GM12878 (cell line): ENCODE data around the gene AHCYL2. TPM values are rescaled to one million over a fixed set of nuclear protein-coding genes. Genes with fewer than 3 reads are reported as not detected.

Experiments used
- CEBPB ChIP-seq, 2 experiments: fragments of 150-350 bp in 1 of 2; IDR thresholded peaks; 2 replicates each; pipeline ENCODE4 v1.6.1; 2012 to 2014; ENCODE audit warnings: low read depth in 2 of 2, low read length in 2 of 2, borderline replicate concordance in 1 of 2, inconsistent platforms in 1 of 2
- CREB1 ChIP-seq: IDR thresholded peaks from 2 replicates; pipeline ENCODE4 v1.6.1; 2012; ENCODE audit warnings: low read depth, mild to moderate bottlenecking, inconsistent platforms
- CREM ChIP-seq: IDR thresholded peaks from 2 replicates; pipeline ENCODE4 v1.6.1; 2014; ENCODE audit warnings: antibody characterized with exemption, low read depth
- HDGF ChIP-seq: fragments of 450-650 bp; IDR thresholded peaks from 2 replicates; pipeline ENCODE4 v1.6.1; 2016; ENCODE audit warnings: antibody characterized with exemption
- JUNB ChIP-seq: IDR thresholded peaks from 2 replicates; pipeline ENCODE4 v1.6.1; 2016; ENCODE audit warnings: antibody characterized with exemption, mild to moderate bottlenecking
- KLF5 ChIP-seq: fragments of 450-650 bp; IDR thresholded peaks from 2 replicates; pipeline ENCODE4 v1.6.1; 2014; ENCODE audit warnings: mild to moderate bottlenecking; ENCODE audit not compliant: partially characterized antibody
- LARP7 ChIP-seq: fragments of 450-650 bp; IDR thresholded peaks from 2 replicates; pipeline ENCODE4 v1.6.1; 2017; ENCODE audit warnings: mild to moderate bottlenecking
- MTA2 ChIP-seq: fragments of 450-650 bp; IDR thresholded peaks from 2 replicates; pipeline ENCODE4 v1.6.1; 2016; ENCODE audit warnings: low read depth, mild to moderate bottlenecking, moderate library complexity
- NFYB ChIP-seq: IDR thresholded peaks from 2 replicates; pipeline ENCODE4 v1.6.1; 2011; ENCODE audit warnings: low read depth, mild to moderate bottlenecking, low read length, improper control_type of control experiment, moderate library complexity; ENCODE audit not compliant: insufficient read depth
- NR2C2 ChIP-seq: IDR thresholded peaks from 2 replicates; pipeline ENCODE4 v1.6.1; 2011; ENCODE audit warnings: borderline replicate concordance, low read depth; ENCODE audit not compliant: control insufficient read depth, insufficient read length
- NRF1 ChIP-seq: conservative IDR thresholded peaks from 2 replicates; pipeline ENCODE4 v1.6.1; 2011; ENCODE audit warnings: mild to moderate bottlenecking, low read depth, low read length, improper control_type of control experiment
- POLR2A ChIP-seq: IDR thresholded peaks from 2 replicates; pipeline ENCODE4 v1.6.1; 2011; ENCODE audit warnings: low read depth, mild to moderate bottlenecking, low read length
- RAD21 ChIP-seq: IDR thresholded peaks from 2 replicates; pipeline ENCODE4 v1.6.1; 2011; ENCODE audit warnings: mild to moderate bottlenecking, low read depth, low read length, moderate library complexity; ENCODE audit not compliant: insufficient read depth
- SREBF2 ChIP-seq: IDR thresholded peaks from 2 replicates; pipeline ENCODE4 v1.6.1; 2012; ENCODE audit warnings: mild to moderate bottlenecking, low read length
- SRF ChIP-seq, 2 experiments: IDR thresholded peaks; 2 replicates each; pipeline ENCODE4 v1.6.1; 2011; ENCODE audit warnings: low read depth in 2 of 2, low read length in 2 of 2, mild to moderate bottlenecking in 1 of 2, moderate library complexity in 1 of 2
- ZNF274 ChIP-seq: IDR thresholded peaks from one replicate; pipeline ENCODE4 v1.8.0; 2011; ENCODE audit not compliant: insufficient read length, insufficient read depth
- polyA plus RNA-seq, 11 experiments: library from polyadenylated mRNA; depleted of rRNA in 4 of 11; unstranded in 6 of 11; stranded (reverse) in 5 of 11; fragments of >200 nt; fragmentation: Nextera tagmentation in 4 of 11; fragmentation: Illumina TruSeq in 1 of 11; extraction: Ambion mirVana in 4 of 11; extraction: Trizol in 1 of 11; gene quantifications; 1 replicate in 1 of 11; 2 replicates in 10 of 11; pipeline versions ENCODE4 v1.2.1 to v1.2.3, GENCODE V29; 2011 to 2016; ENCODE audit warnings: inconsistent platforms in 2 of 11, missing spikeins in 2 of 11, low read depth in 1 of 11
- total RNA-seq, 4 experiments: library from RNA; depleted of rRNA in 3 of 4; stranded (reverse); fragments of >200 nt in 3 of 4; fragmentation: Illumina TruSeq in 1 of 4; extraction: Trizol in 1 of 4; gene quantifications; 2 replicates each; pipeline versions ENCODE4 v1.2.1 to v1.2.3, GENCODE V29; 2013 to 2021
- TF ChIP-seq, protein P1 (sequence below): fragments of 450-650 bp; formaldehyde crosslinking; IDR thresholded peaks from 2 replicates; pipeline ENCODE4 v1.5.0; 2022; ENCODE audit warnings: mild to moderate bottlenecking, missing genetic modification characterization
- TF ChIP-seq, protein P2 (sequence below), 3 experiments: IDR thresholded peaks in 2 of 3; conservative IDR thresholded peaks in 1 of 3; 2 replicates each; pipeline ENCODE4 v1.5.1; 2011; ENCODE audit warnings: low read depth in 3 of 3, low read length in 3 of 3, mild to moderate bottlenecking in 3 of 3, control low read depth in 2 of 3, moderate library complexity in 2 of 3, inconsistent platforms in 1 of 3, mixed read lengths in 1 of 3; ENCODE audit not compliant: control insufficient read depth in 2 of 3, insufficient read depth in 1 of 3; ENCODE audit errors: extremely low read depth in 1 of 3
- TF ChIP-seq, protein P3 (sequence below): IDR thresholded peaks from 2 replicates; pipeline ENCODE4 v1.6.1; 2011; ENCODE audit warnings: borderline replicate concordance, low read depth, mild to moderate bottlenecking, moderate library complexity, low read length; ENCODE audit not compliant: insufficient read depth, poor library complexity, severe bottlenecking
- TF ChIP-seq, protein P4 (sequence below): IDR thresholded peaks from 2 replicates; pipeline ENCODE4 v1.6.1; 2011; ENCODE audit warnings: low read depth, mild to moderate bottlenecking, low read length, moderate library complexity, borderline replicate concordance; ENCODE audit errors: extremely low read depth
- TF ChIP-seq, protein P5 (sequence below): IDR thresholded peaks from 2 replicates; pipeline ENCODE4 v1.6.1; 2012; ENCODE audit warnings: low read depth, low read length, improper control_type of control experiment
- TF ChIP-seq, protein P6 (sequence below): fragments of 450-650 bp; IDR thresholded peaks from 2 replicates; pipeline ENCODE4 v1.6.1; 2017; ENCODE audit warnings: borderline replicate concordance

The AHCYL2 gene
- total and polyA plus RNA-seq, 10 of the 15 experiments (the other 5 are each of a cell fraction or from before 2014, with no cell fraction given) = 1.7 to 29.1 (median 5.4) TPM

DNA sequence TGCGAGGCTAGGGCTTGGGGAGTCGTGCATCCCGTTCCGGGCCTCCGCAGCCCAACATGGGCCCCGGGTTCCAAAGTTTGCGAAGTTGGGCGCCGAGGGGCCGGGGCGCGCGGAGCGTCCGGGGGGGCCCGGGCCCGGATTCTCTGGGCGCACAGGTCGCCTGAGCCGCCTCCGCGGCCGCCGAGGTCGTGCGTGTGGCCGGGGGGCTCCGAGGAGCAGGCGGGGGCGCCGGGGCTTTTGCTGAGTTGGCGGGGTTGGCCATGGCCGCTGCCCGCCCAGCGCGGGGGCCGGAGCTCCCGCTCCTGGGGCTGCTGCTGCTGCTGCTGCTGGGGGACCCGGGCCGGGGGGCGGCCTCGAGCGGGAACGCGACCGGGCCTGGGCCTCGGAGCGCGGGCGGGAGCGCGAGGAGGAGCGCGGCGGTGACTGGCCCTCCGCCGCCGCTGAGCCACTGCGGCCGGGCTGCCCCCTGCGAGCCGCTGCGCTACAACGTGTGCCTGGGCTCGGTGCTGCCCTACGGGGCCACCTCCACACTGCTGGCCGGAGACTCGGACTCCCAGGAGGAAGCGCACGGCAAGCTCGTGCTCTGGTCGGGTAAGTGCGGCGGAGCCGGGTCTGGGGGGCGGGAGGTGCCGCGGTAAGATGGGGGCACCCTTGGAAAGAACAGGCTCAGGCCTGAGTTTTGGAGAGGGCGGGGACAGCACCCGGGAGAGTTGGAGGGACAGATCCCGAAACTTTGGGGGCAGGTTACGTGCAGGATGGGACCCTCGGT, 35.8 kb upstream of the AHCYL2 start (continued):
- TF ChIP-seq, protein P1, sequence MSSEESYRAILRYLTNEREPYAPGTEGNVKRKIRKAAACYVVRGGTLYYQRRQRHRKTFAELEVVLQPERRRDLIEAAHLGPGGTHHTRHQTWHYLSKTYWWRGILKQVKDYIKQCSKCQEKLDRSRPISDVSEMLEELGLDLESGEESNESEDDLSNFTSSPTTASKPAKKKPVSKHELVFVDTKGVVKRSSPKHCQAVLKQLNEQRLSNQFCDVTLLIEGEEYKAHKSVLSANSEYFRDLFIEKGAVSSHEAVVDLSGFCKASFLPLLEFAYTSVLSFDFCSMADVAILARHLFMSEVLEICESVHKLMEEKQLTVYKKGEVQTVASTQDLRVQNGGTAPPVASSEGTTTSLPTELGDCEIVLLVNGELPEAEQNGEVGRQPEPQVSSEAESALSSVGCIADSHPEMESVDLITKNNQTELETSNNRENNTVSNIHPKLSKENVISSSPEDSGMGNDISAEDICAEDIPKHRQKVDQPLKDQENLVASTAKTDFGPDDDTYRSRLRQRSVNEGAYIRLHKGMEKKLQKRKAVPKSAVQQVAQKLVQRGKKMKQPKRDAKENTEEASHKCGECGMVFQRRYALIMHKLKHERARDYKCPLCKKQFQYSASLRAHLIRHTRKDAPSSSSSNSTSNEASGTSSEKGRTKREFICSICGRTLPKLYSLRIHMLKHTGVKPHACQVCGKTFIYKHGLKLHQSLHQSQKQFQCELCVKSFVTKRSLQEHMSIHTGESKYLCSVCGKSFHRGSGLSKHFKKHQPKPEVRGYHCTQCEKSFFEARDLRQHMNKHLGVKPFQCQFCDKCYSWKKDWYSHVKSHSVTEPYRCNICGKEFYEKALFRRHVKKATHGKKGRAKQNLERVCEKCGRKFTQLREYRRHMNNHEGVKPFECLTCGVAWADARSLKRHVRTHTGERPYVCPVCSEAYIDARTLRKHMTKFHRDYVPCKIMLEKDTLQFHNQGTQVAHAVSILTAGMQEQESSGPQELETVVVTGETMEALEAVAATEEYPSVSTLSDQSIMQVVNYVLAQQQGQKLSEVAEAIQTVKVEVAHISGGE (CRISPR knock-in tag) = no peak
- no peak for TF ChIP-seq KLF5
- no peak for TF ChIP-seq SRF (IDR thresholded peaks at IDR 0.05; ENCODE audit: low read depth in 2 of 2, low read length in 2 of 2)
- TF ChIP-seq NFYB = no peak
- TF ChIP-seq, protein P2, sequence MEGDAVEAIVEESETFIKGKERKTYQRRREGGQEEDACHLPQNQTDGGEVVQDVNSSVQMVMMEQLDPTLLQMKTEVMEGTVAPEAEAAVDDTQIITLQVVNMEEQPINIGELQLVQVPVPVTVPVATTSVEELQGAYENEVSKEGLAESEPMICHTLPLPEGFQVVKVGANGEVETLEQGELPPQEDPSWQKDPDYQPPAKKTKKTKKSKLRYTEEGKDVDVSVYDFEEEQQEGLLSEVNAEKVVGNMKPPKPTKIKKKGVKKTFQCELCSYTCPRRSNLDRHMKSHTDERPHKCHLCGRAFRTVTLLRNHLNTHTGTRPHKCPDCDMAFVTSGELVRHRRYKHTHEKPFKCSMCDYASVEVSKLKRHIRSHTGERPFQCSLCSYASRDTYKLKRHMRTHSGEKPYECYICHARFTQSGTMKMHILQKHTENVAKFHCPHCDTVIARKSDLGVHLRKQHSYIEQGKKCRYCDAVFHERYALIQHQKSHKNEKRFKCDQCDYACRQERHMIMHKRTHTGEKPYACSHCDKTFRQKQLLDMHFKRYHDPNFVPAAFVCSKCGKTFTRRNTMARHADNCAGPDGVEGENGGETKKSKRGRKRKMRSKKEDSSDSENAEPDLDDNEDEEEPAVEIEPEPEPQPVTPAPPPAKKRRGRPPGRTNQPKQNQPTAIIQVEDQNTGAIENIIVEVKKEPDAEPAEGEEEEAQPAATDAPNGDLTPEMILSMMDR (IDR thresholded peaks at IDR 0.05 in 2 of 3, conservative IDR thresholded peaks at IDR 0.05 in 1 of 3; ENCODE audit: control insufficient read depth in 2 of 3, extremely low read depth in 1 of 3, insufficient read depth in 1 of 3, low read depth in 3 of 3, low read length in 3 of 3) = no peak
- peak; percentile 36; the same call in 1 of the 2 replicates for TF ChIP-seq POLR2A
- TF ChIP-seq, protein P3, sequence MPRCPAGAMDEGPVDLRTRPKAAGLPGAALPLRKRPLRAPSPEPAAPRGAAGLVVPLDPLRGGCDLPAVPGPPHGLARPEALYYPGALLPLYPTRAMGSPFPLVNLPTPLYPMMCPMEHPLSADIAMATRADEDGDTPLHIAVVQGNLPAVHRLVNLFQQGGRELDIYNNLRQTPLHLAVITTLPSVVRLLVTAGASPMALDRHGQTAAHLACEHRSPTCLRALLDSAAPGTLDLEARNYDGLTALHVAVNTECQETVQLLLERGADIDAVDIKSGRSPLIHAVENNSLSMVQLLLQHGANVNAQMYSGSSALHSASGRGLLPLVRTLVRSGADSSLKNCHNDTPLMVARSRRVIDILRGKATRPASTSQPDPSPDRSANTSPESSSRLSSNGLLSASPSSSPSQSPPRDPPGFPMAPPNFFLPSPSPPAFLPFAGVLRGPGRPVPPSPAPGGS = no peak
- TF ChIP-seq, protein P4, sequence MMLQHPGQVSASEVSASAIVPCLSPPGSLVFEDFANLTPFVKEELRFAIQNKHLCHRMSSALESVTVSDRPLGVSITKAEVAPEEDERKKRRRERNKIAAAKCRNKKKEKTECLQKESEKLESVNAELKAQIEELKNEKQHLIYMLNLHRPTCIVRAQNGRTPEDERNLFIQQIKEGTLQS = no peak
- TF ChIP-seq CREM = no peak
- TF ChIP-seq, protein P5, sequence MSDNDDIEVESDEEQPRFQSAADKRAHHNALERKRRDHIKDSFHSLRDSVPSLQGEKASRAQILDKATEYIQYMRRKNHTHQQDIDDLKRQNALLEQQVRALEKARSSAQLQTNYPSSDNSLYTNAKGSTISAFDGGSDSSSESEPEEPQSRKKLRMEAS = no peak
- TF ChIP-seq, protein P6, sequence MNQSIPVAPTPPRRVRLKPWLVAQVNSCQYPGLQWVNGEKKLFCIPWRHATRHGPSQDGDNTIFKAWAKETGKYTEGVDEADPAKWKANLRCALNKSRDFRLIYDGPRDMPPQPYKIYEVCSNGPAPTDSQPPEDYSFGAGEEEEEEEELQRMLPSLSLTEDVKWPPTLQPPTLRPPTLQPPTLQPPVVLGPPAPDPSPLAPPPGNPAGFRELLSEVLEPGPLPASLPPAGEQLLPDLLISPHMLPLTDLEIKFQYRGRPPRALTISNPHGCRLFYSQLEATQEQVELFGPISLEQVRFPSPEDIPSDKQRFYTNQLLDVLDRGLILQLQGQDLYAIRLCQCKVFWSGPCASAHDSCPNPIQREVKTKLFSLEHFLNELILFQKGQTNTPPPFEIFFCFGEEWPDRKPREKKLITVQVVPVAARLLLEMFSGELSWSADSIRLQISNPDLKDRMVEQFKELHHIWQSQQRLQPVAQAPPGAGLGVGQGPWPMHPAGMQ = no peak
- TF ChIP-seq NRF1 = no peak
- no peak for TF ChIP-seq NR2C2
- peak; percentile 68; the same call in 1 of the 2 replicates for TF ChIP-seq LARP7
- TF ChIP-seq HDGF = no peak
- no peak for TF ChIP-seq SREBF2
- no peak for TF ChIP-seq ZNF274
- TF ChIP-seq MTA2 = no peak
- no peak for TF ChIP-seq RAD21
- TF ChIP-seq CREB1 = no peak
- no peak for TF ChIP-seq CEBPB (IDR thresholded peaks at IDR 0.05; ENCODE audit: borderline replicate concordance in 1 of 2, low read depth in 2 of 2, low read length in 2 of 2)
- TF ChIP-seq JUNB = no peak
- TF ChIP-seq, all 136 proteins: peak for 7
